HEK293T (cell line): ENCODE data around the gene CYP27B1.

ENCODE experiments used
- CTCF ChIA-PET: fragments of 350-600 bp; formaldehyde crosslinking; extraction: SDS; loops from one replicate; lab custom pipeline; 2021; ENCODE audit warnings: antibody characterized with exemption, inconsistent platforms; lab: Yijun Ruan, JAX
- POLR2A ChIA-PET: fragments of 350-600 bp; formaldehyde crosslinking; extraction: SDS; loops from one replicate; lab custom pipeline; 2020; ENCODE audit warnings: antibody characterized with exemption, inconsistent platforms; lab: Yijun Ruan, JAX
- DNase-seq: peaks from one replicate; pipeline ENCODE4 v3.0.0; 2012; ENCODE audit warnings: mixed read lengths; ENCODE audit errors: extremely low spot score
- ARNT ChIP-seq: fragments of 450-650 bp; IDR thresholded peaks from 2 replicates; pipeline ENCODE4 v1.6.1; 2017; ENCODE audit warnings: mild to moderate bottlenecking
- BHLHE40 ChIP-seq: fragments of 450-650 bp; IDR thresholded peaks from 2 replicates; pipeline ENCODE4 v1.6.1; 2016; ENCODE audit warnings: mild to moderate bottlenecking, moderate library complexity, borderline replicate concordance
- CTBP1 ChIP-seq: fragments of 450-650 bp; IDR thresholded peaks from 2 replicates; pipeline ENCODE4 v1.6.1; 2016; ENCODE audit warnings: borderline replicate concordance
- ELF4 ChIP-seq: fragments of 450-650 bp; IDR thresholded peaks from 2 replicates; pipeline ENCODE4 v1.6.1; 2017; ENCODE audit warnings: antibody characterized with exemption
- FOXA1 ChIP-seq: fragments of 450-650 bp; IDR thresholded peaks from 2 replicates; pipeline ENCODE4 v1.6.1; 2016; ENCODE audit warnings: mild to moderate bottlenecking
- FOXK2 ChIP-seq: fragments of 450-650 bp; IDR thresholded peaks from 2 replicates; pipeline ENCODE4 v1.6.1; 2016; ENCODE audit warnings: mild to moderate bottlenecking
- FOXM1 ChIP-seq: fragments of 450-650 bp; IDR thresholded peaks from 2 replicates; pipeline ENCODE4 v1.6.1; 2017; ENCODE audit warnings: mild to moderate bottlenecking, borderline replicate concordance
- HDGF ChIP-seq: fragments of 450-650 bp; IDR thresholded peaks from 2 replicates; pipeline ENCODE4 v1.6.1; 2017; ENCODE audit warnings: antibody characterized with exemption, borderline replicate concordance
- L3MBTL2 ChIP-seq: fragments of 450-650 bp; conservative IDR thresholded peaks from 2 replicates; pipeline ENCODE4 v1.6.1; 2016; ENCODE audit warnings: mild to moderate bottlenecking
- LEF1 ChIP-seq: fragments of 450-650 bp; IDR thresholded peaks from 2 replicates; pipeline ENCODE4 v1.6.1; 2017; ENCODE audit warnings: mild to moderate bottlenecking, borderline replicate concordance
- NFRKB ChIP-seq: fragments of 450-650 bp; IDR thresholded peaks from 2 replicates; pipeline ENCODE4 v1.6.1; 2016; ENCODE audit warnings: mild to moderate bottlenecking, moderate library complexity
- SP1 ChIP-seq: fragments of 450-650 bp; IDR thresholded peaks from 2 replicates; pipeline ENCODE4 v1.6.1; 2017
- SUZ12 ChIP-seq: fragments of 450-650 bp; IDR thresholded peaks from 2 replicates; pipeline ENCODE4 v1.6.1; 2016; ENCODE audit warnings: mild to moderate bottlenecking
- TARDBP ChIP-seq: fragments of 450-650 bp; IDR thresholded peaks from 2 replicates; pipeline ENCODE4 v1.6.1; 2016
- ZNF384 ChIP-seq: fragments of 450-650 bp; IDR thresholded peaks from 2 replicates; pipeline ENCODE4 v1.6.1; 2016
- TF ChIP-seq, protein P1 (sequence below): fragments of 450-650 bp; IDR thresholded peaks from 2 replicates; pipeline ENCODE4 v1.6.1; 2016

CYP27B1 gene

GRCh38 chr12:57795354-57795753 is 28.5 kb upstream of the CYP27B1 start:
- CTCF ChIA-PET, result no interaction called here
- POLR2A ChIA-PET, result no interaction called here
- no peak for DNase-seq
- TF ChIP-seq, protein P1, sequence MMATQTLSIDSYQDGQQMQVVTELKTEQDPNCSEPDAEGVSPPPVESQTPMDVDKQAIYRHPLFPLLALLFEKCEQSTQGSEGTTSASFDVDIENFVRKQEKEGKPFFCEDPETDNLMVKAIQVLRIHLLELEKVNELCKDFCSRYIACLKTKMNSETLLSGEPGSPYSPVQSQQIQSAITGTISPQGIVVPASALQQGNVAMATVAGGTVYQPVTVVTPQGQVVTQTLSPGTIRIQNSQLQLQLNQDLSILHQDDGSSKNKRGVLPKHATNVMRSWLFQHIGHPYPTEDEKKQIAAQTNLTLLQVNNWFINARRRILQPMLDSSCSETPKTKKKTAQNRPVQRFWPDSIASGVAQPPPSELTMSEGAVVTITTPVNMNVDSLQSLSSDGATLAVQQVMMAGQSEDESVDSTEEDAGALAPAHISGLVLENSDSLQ, result no peak
- no peak for TF ChIP-seq LEF1
- no peak for TF ChIP-seq L3MBTL2
- TF ChIP-seq BHLHE40, result no peak
- no peak for TF ChIP-seq NFRKB

GRCh38 chr12:57793920-57794319 is 27.0 kb upstream of the CYP27B1 start:
- TF ChIP-seq L3MBTL2 (no peak), NFRKB (no peak), SUZ12 (no peak), FOXK2 (no peak), ARNT (no peak), FOXA1 (no peak), BHLHE40 (no peak), HDGF (no peak), LEF1 (no peak), ZNF384 (no peak), SP1 (no peak), TARDBP (no peak), ELF4 (no peak), FOXM1 (no peak)
- TF ChIP-seq, protein P1, result no peak
- no peak for DNase-seq
- ChIA-PET POLR2A (interaction anchor here (1.6 kb wide), 1 partner anchor 22 kb away, joined by 12 read pairs; the partner anchor contains the start of genes EEF1AKMT3 and METTL1), CTCF (interaction anchor here (1.4 kb wide), 1 partner anchor 9 kb away, joined by 4 read pairs; no protein-coding TSS in a partner anchor)

GRCh38 chr12:57783861-57784260 is 17.0 kb upstream of the CYP27B1 start:
- POLR2A ChIA-PET, result interaction anchor here (0.9 to 2.1 kb wide), 4 partner anchors 12 to 27 kb away, joined by 4 to 8 read pairs (median 6); partner anchors contain the start of genes EEF1AKMT3 and METTL1
- DNase-seq, result no peak
- CTCF ChIA-PET, result interaction anchor here (1.6 kb wide), 1 partner anchor 24 kb away, joined by 5 read pairs; no protein-coding TSS in a partner anchor
- TF ChIP-seq FOXM1 (no peak), NFRKB (no peak), SP1 (no peak)

DNA sequence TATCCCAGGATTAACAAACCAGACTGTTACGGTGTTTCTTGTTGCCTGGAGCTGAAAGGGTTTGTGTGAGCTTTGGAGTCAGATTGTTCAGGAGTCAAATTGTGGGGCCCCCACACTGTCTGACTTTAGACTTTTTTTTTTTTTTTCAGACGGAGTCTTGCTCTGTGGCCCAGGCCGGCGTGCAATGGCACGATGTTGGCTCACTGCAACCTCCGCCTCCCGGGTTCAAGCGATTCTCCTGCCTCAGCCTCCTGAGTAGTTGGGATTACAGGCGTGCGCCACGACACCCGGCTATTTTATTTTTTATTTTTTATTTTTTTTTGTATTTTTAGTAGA is 16.6 kb upstream of the CYP27B1 start:
- DNase-seq, result no peak
- TF ChIP-seq ARNT (no peak), LEF1 (no peak), FOXM1 (no peak), SP1 (no peak), SUZ12 (no peak), FOXA1 (no peak), TARDBP (no peak), CTBP1 (no peak), ELF4 (no peak), BHLHE40 (no peak), HDGF (no peak), L3MBTL2 (no peak), NFRKB (no peak)
- TF ChIP-seq, protein P1, result no peak
- ChIA-PET POLR2A (interaction anchor here (0.7 to 3.1 kb wide), 11 partner anchors 9 to 120 kb away, joined by 3 to 28 read pairs (median 4); partner anchors contain the start of genes CDK4, EEF1AKMT3, METTL1 and TSPAN31), CTCF (interaction anchor here (1.0 to 1.6 kb wide), 4 partner anchors 9 to 24 kb away, joined by 3 to 5 read pairs (median 4); partner anchors contain the start of genes EEF1AKMT3 and METTL1)

- peak; percentile 87 for DNase-seq
- ChIA-PET CTCF (interaction anchor here (1.0 to 1.6 kb wide), 4 partner anchors 9 to 23 kb away, joined by 3 to 5 read pairs (median 4); partner anchors contain the start of genes EEF1AKMT3 and METTL1), POLR2A (interaction anchor here (0.7 to 3.1 kb wide), 12 partner anchors 8 to 121 kb away, joined by 3 to 28 read pairs (median 4); partner anchors contain the start of genes AVIL, CDK4, EEF1AKMT3 and METTL1)
- no peak for TF ChIP-seq SUZ12
- peak; percentile 27; the same call in 1 of the 2 replicates for TF ChIP-seq ELF4
- no peak for TF ChIP-seq LEF1
- no peak for TF ChIP-seq BHLHE40
- peak; percentile 34 for TF ChIP-seq L3MBTL2
- no peak for TF ChIP-seq ARNT
- no peak for TF ChIP-seq SP1
- TF ChIP-seq HDGF, result no peak
- no peak for TF ChIP-seq CTBP1
- TF ChIP-seq FOXK2, result peak; percentile 58; the same call in 1 of the 2 replicates
Observed at GRCh38 chr12:57782608-57783465, 16.0 kb upstream of the CYP27B1 start, which contains the start of gene TSFM. TSS of gene TSFM (plus strand) at chr12:57782787. CDS start at chr12:57782802, 15 bp downstream.

DNA sequence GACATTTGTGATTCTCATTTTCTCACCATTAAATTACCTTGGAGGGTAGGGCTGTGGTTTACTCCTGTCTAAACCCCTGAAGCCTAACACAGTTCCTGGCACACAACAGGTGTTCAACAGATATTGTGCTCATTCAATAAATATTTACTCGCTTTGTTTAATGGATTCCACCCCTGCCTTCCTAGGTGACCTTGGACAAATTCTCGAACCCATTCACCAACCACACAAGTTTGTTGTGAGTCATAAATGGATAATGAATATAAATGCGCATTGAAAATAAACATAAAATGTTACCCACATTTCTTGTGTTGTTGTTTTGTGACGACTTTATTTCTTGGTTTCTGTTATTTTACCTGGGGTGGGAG is 15.3 kb upstream of the CYP27B1 start:
- TF ChIP-seq FOXK2 (no peak), FOXM1 (no peak), ARNT (no peak)
- ChIA-PET POLR2A (interaction anchor here (1.0 to 3.1 kb wide), 8 partner anchors 10 to 121 kb away, joined by 3 to 28 read pairs (median 4); partner anchors contain the start of genes AVIL, EEF1AKMT3, METTL1 and TSPAN31), CTCF (interaction anchor here (1.2 to 1.6 kb wide), 2 partner anchors 21 to 22 kb away, joined by 4 to 5 read pairs; no protein-coding TSS in a partner anchor)
- DNase-seq, result no peak
